IPS-NIHi7 (cell line): ENCODE data around the gene YEATS2.
"Not testable (repeated sequence)": the region's sequence is repeated elsewhere in the genome, so short reads cannot be mapped to it uniquely, and the experiment has no call there.

Experiments
- DNase-seq: peaks from one replicate; pipeline ENCODE4 v3.0.0; 2012; ENCODE audit warnings: mixed read lengths; ENCODE audit errors: extremely low spot score

Gene YEATS2

GRCh38 chr3:183697610-183698317 is at the start of gene YEATS2:
Gene YEATS2, plus strand, starts transcription at chr3:183697797. Its CDS starts 17,366 bp downstream, at chr3:183715163.
- peak; percentile 99 for DNase-seq

GRCh38 chr3:183650554-183650953 is 47.0 kb upstream of the YEATS2 start:
- DNase-seq = no peak

- no peak for DNase-seq
Measured at GRCh38 chr3:183653209-183654064, 44.2 kb upstream of the YEATS2 start.

- DNase-seq = no peak
Measured at GRCh38 chr3:183654727-183655126, 42.9 kb upstream of the YEATS2 start.

GRCh38 chr3:183662099-183662498 is 35.5 kb upstream of the YEATS2 start:
- no peak for DNase-seq

- no peak for DNase-seq
Measured at GRCh38 chr3:183664913-183665381, 32.6 kb upstream of the YEATS2 start.

- DNase-seq = no peak
Measured at GRCh38 chr3:183680061-183680460, 17.5 kb upstream of the YEATS2 start.

- no peak for DNase-seq
Measured at GRCh38 chr3:183687705-183688104, 9.9 kb upstream of the YEATS2 start.

GRCh38 chr3:183688874-183689273 is 8.7 kb upstream of the YEATS2 start:
- DNase-seq = no peak

- DNase-seq = not testable (repeated sequence)
Measured at GRCh38 chr3:183689621-183690020, 8.0 kb upstream of the YEATS2 start.

GRCh38 chr3:183690402-183690995 is 7.1 kb upstream of the YEATS2 start:
- no peak for DNase-seq

- DNase-seq = no peak
Measured at GRCh38 chr3:183692436-183692835, 5.2 kb upstream of the YEATS2 start.

GRCh38 chr3:183695569-183696364 is 1.8 kb upstream of the YEATS2 start:
- DNase-seq = no peak

- DNase-seq = no peak
Measured at GRCh38 chr3:183697123-183697609, 431 bp upstream of the YEATS2 start.

- peak; percentile 52 for DNase-seq
Measured at GRCh38 chr3:183698318-183698751, 738 bp downstream of the YEATS2 start.

GRCh38 chr3:183698756-183699155 is 1.2 kb downstream of the YEATS2 start:
- no peak for DNase-seq

- no peak for DNase-seq
Measured at GRCh38 chr3:183699238-183699947, 1.8 kb downstream of the YEATS2 start.

GRCh38 chr3:183701744-183702143 is 4.1 kb downstream of the YEATS2 start:
- DNase-seq = peak; percentile 27

GRCh38 chr3:183703892-183704291 is 6.3 kb downstream of the YEATS2 start:
- DNase-seq = not testable (repeated sequence)

- DNase-seq = no peak
Measured at GRCh38 chr3:183710231-183710630, 12.6 kb downstream of the YEATS2 start.

- DNase-seq = no peak
Measured at GRCh38 chr3:183711516-183711915, 13.9 kb downstream of the YEATS2 start.
